Measurements from ENCODE around the gene CEP131.

Gene CEP131

GRCh38 chr17:81239714-81240555, 17.2 kb upstream of the CEP131 start:
- peaks cover 35 to 45% of the 10 kb centered on the region in 2 donors for H3K4me1 Mint-ChIP-seq (ENCODE audit: low read depth in 2 of 2)
- H3K9me3 Mint-ChIP-seq = no peaks in the 10 kb centered on the region
- peak overlapping the region; percentile 79 to 85 for H3K4me3 Mint-ChIP-seq
- no peaks in the 10 kb centered on the region for H3K27me3 Mint-ChIP-seq
- ATAC-seq (replicated peaks) (peak; percentile 4), DNase-seq (peak; percentile 28 to 35 (median 32))
- H3K36me3 Mint-ChIP-seq (ENCODE audit: insufficient read depth) = peaks cover 27% of the 10 kb centered on the region
- H3K27ac Mint-ChIP-seq = peak overlapping the region; percentile 45 to 75

GRCh38 chr17:81238815-81239713, 16.3 kb upstream of the CEP131 start, which contains the start of the genes NDUFAF8 and TEPSIN:
Gene NDUFAF8, plus strand, starts transcription at chr17:81239318. Its CDS starts 46 bp downstream, at chr17:81239364.
Gene TEPSIN, minus strand, starts transcription at chr17:81239055. Its CDS starts 22 bp downstream, at chr17:81239033.
- peak within 1 kb of the TSS; percentile 79 to 85 for H3K4me3 Mint-ChIP-seq
- H3K27ac Mint-ChIP-seq = peak within 1 kb of the TSS; percentile 45 to 75
- ATAC-seq (replicated peaks) (peak; percentile 93), DNase-seq (peak; percentile 92 to 93 (median 93))
- peaks cover 36% of the 10 kb centered on the region for H3K36me3 Mint-ChIP-seq (ENCODE audit: insufficient read depth)
- no peaks in the 10 kb centered on the region for H3K9me3 Mint-ChIP-seq
- H3K27me3 Mint-ChIP-seq = no peaks in the 10 kb centered on the region
- H3K4me1 Mint-ChIP-seq (ENCODE audit: low read depth in 2 of 2) = peaks cover 40 to 48% of the 10 kb centered on the region in 2 donors

GRCh38 chr17:81238490-81238814, 15.7 kb upstream of the CEP131 start:
- DNase-seq (no peak), ATAC-seq (replicated peaks) (no peak)
- Mint-ChIP-seq H3K9me3 (no peaks in the 10 kb centered on the region), H3K27me3 (no peaks in the 10 kb centered on the region), H3K4me1 (ENCODE audit: low read depth in 2 of 2) (peaks cover 40 to 48% of the 10 kb centered on the region in 2 donors), H3K27ac (peak overlapping the region; percentile 45 to 75), H3K36me3 (ENCODE audit: insufficient read depth) (peaks cover 37% of the 10 kb centered on the region), H3K4me3 (peak overlapping the region; percentile 79 to 85)

- ATAC-seq (replicated peaks) = no peak
- Mint-ChIP-seq H3K27me3 (no peaks in the 10 kb centered on the region), H3K27ac (peak overlapping the region in 1 of 2 donors; percentile 75), H3K4me3 (peak overlapping the region; percentile 79 to 85), H3K36me3 (ENCODE audit: insufficient read depth) (peaks cover 37% of the 10 kb centered on the region), H3K9me3 (no peaks in the 10 kb centered on the region), H3K4me1 (ENCODE audit: low read depth in 2 of 2) (peaks cover 40 to 48% of the 10 kb centered on the region in 2 donors)
- no peak for DNase-seq
Measured at GRCh38 chr17:81237591-81238489, 15.1 kb upstream of the CEP131 start.

- peaks cover 37% of the 10 kb centered on the region for H3K36me3 Mint-ChIP-seq (ENCODE audit: insufficient read depth)
- H3K9me3 Mint-ChIP-seq = no peaks in the 10 kb centered on the region
- H3K4me3 Mint-ChIP-seq = peak overlapping the region; percentile 79 to 85
- ATAC-seq (replicated peaks) (no peak), DNase-seq (no peak)
- no peak overlapping the region for H3K27ac Mint-ChIP-seq
- no peaks in the 10 kb centered on the region for H3K27me3 Mint-ChIP-seq
- peaks cover 34 to 43% of the 10 kb centered on the region in 2 donors for H3K4me1 Mint-ChIP-seq (ENCODE audit: low read depth in 2 of 2)
Measured at GRCh38 chr17:81236784-81237183, 14.0 kb upstream of the CEP131 start.

- H3K4me1 Mint-ChIP-seq (ENCODE audit: low read depth in 2 of 2) = peaks cover 27 to 36% of the 10 kb centered on the region in 2 donors
- no peak for DNase-seq
- ATAC-seq (replicated peaks) = no peak
- no peaks in the 10 kb centered on the region for H3K9me3 Mint-ChIP-seq
- peaks cover 34% of the 10 kb centered on the region for H3K36me3 Mint-ChIP-seq (ENCODE audit: insufficient read depth)
- H3K27me3 Mint-ChIP-seq = no peaks in the 10 kb centered on the region
- no peak overlapping the region for H3K4me3 Mint-ChIP-seq
- H3K27ac Mint-ChIP-seq = no peak overlapping the region
Measured at GRCh38 chr17:81235822-81236740, 13.3 kb upstream of the CEP131 start.

- no peaks in the 10 kb centered on the region for H3K9me3 Mint-ChIP-seq
- ATAC-seq (replicated peaks) (no peak), DNase-seq (no peak)
- peaks cover 25% of the 10 kb centered on the region for H3K36me3 Mint-ChIP-seq (ENCODE audit: insufficient read depth)
- peak overlapping the region in 1 of 2 donors; percentile 72 for H3K27ac Mint-ChIP-seq
- H3K4me3 Mint-ChIP-seq = no peak overlapping the region
- peaks cover 21 to 33% of the 10 kb centered on the region in 2 donors for H3K4me1 Mint-ChIP-seq (ENCODE audit: low read depth in 2 of 2)
- H3K27me3 Mint-ChIP-seq = no peaks in the 10 kb centered on the region
Measured at GRCh38 chr17:81234940-81235821, 12.4 kb upstream of the CEP131 start.

GRCh38 chr17:81234506-81234855, 11.7 kb upstream of the CEP131 start:
- Mint-ChIP-seq H3K4me1 (ENCODE audit: low read depth in 2 of 2) (peaks cover 24 to 28% of the 10 kb centered on the region in 2 donors), H3K27me3 (no peaks in the 10 kb centered on the region)

GRCh38 chr17:81233811-81234505, 11.2 kb upstream of the CEP131 start:
- Mint-ChIP-seq H3K4me1 (ENCODE audit: low read depth in 2 of 2) (peaks cover 24 to 28% of the 10 kb centered on the region in 2 donors), H3K4me3 (no peak overlapping the region), H3K36me3 (ENCODE audit: insufficient read depth) (peaks cover 29% of the 10 kb centered on the region), H3K27ac (no peak overlapping the region), H3K27me3 (no peaks in the 10 kb centered on the region), H3K9me3 (no peaks in the 10 kb centered on the region)
- DNase-seq = no peak
- ATAC-seq (replicated peaks) = no peak

More at GRCh38 chr17:81234506-81234855, 11.7 kb upstream of the CEP131 start:
- Mint-ChIP-seq H3K36me3 (ENCODE audit: insufficient read depth) (peaks cover 28% of the 10 kb centered on the region), H3K27ac (peak overlapping the region in 1 of 2 donors; percentile 72), H3K4me3 (no peak overlapping the region), H3K9me3 (no peaks in the 10 kb centered on the region)
- DNase-seq = no peak
- ATAC-seq (replicated peaks) = no peak

- H3K9me3 Mint-ChIP-seq = no peaks in the 10 kb centered on the region
- DNase-seq = no peak
- no peak overlapping the region for H3K27ac Mint-ChIP-seq
- no peaks in the 10 kb centered on the region for H3K27me3 Mint-ChIP-seq
- no peak for ATAC-seq (replicated peaks)
- peaks cover 25 to 28% of the 10 kb centered on the region in 2 donors for H3K4me1 Mint-ChIP-seq (ENCODE audit: low read depth in 2 of 2)
- H3K36me3 Mint-ChIP-seq (ENCODE audit: insufficient read depth) = peaks cover 27% of the 10 kb centered on the region
- no peak overlapping the region for H3K4me3 Mint-ChIP-seq
Measured at GRCh38 chr17:81233316-81233715, 10.6 kb upstream of the CEP131 start.
